Measurements from ENCODE around the gene TST. TPM values are rescaled to one million over a fixed set of nuclear protein-coding genes. Genes with fewer than 3 reads are reported as not detected.

Gene TST
- total RNA-seq = 6.7 TPM

- Histone ChIP-seq H3K9me3 (ENCODE audit: low read depth, low read length) (no peaks in the 10 kb centered on the region), H3K27me3 (ENCODE audit: insufficient read depth, low read length) (no peaks in the 10 kb centered on the region), H3K4me1 (ENCODE audit: insufficient read depth, low read length) (peaks cover 20% of the 10 kb centered on the region), H3K4me3 (ENCODE audit: low read length) (peak within 1 kb of the TSS; percentile 63)
Observed at GRCh38 chr22:37019309-37020191, at the start of gene TST, which contains the start of gene MPST. Gene TST (minus strand): TSS chr22:37019447. CDS start chr22:37018732, 715 bp downstream. Gene MPST (plus strand): TSS chr22:37019742. CDS start chr22:37019837, 95 bp downstream.

DNA sequence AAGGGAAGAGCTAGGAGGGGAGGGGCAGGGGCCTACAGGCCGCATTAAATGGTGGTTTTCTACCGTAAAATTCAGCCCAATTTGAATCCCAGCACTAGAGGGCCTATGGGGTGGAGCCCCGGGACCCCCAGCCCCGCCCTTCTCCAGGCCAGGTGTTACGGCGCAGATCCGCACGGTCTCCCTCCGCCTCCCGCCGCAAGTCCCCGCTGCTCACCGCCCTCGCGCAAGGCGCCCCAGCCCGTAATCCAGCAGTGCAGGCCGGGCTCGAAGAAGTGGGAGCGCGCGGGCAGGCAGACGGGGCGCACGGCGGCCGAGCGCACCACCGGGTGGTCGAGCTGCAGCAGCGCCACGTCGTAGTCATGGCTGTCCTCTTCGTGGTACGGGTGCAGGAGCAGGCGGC lies 49.6 kb upstream of the TST start:
- Histone ChIP-seq H3K4me1 (ENCODE audit: insufficient read depth, low read length) (no peaks in the 10 kb centered on the region), H3K9me3 (ENCODE audit: low read depth, low read length) (no peaks in the 10 kb centered on the region), H3K4me3 (ENCODE audit: low read length) (no peak overlapping the region), H3K27me3 (ENCODE audit: insufficient read depth, low read length) (peaks cover 9% of the 10 kb centered on the region)

DNA sequence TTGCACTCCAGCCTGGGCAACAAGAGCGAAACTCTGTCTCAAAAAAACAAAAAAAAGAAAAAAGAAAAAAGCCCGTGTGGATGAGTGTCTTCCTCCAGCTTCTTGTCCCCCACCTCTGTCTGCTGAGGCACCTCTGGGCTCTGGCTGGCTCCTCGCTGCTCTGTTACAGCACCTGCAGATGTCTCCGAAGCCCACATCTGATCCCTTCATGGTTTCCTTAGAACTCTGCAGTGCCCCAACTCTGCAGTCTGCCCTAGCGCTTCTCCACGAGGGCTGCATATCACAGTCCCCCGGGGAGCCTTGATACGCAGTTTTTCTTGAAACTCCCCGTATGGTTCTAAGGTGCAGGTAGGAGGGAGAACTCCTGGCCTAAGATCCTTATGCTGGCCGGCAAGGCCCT lies 48.2 kb upstream of the TST start:
- H3K4me3 ChIP-seq (ENCODE audit: low read length) = no peak overlapping the region
- no peaks in the 10 kb centered on the region for H3K4me1 ChIP-seq (ENCODE audit: insufficient read depth, low read length)
- no peaks in the 10 kb centered on the region for H3K9me3 ChIP-seq (ENCODE audit: low read depth, low read length)
- peaks cover 9% of the 10 kb centered on the region for H3K27me3 ChIP-seq (ENCODE audit: insufficient read depth, low read length)

DNA sequence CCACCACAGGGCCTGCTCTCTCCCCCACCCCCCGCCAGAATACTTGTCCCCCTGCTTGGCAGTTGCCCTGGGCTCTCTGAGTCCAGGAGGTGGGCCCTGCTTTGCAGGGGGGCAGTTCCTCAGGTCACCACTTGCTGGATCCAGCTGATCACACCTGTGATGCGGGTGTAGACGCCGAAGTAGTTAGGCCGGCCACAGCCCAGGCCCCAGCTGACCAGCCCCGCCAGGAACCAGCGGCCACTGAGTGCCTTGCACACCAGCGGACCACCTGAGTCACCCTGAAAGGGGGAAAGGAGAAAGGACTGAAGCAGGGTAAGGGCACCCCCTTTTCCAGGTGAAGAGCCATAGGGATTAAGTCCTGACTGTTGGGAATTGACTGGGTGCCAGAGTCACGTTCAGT lies 46.7 kb upstream of the TST start:
- Histone ChIP-seq H3K9me3 (ENCODE audit: low read depth, low read length) (no peaks in the 10 kb centered on the region), H3K4me1 (ENCODE audit: insufficient read depth, low read length) (no peaks in the 10 kb centered on the region), H3K27me3 (ENCODE audit: insufficient read depth, low read length) (peaks cover 9% of the 10 kb centered on the region), H3K4me3 (ENCODE audit: low read length) (no peak overlapping the region)

DNA sequence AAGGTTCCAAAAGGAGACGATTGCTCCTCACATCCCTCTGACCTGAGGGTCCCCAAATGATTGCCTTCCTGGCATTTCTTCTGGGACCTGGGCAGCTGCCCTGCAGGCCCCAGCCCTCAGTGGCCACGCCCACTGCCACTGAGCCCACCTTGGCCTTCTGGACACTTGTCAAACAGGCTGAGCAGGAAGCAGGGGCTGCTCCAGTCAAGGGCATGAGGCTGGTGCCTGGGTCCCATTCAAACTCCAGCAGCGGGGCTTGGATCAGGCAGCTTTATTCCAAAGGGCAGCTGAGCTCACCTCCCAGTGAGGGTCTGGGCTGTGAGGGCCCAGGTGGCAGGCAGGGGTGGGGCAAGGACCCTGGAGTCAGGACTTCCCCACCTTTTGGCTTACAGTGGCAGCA lies 45.9 kb upstream of the TST start:
- Histone ChIP-seq H3K9me3 (ENCODE audit: low read depth, low read length) (no peaks in the 10 kb centered on the region), H3K27me3 (ENCODE audit: insufficient read depth, low read length) (peaks cover 8% of the 10 kb centered on the region), H3K4me1 (ENCODE audit: insufficient read depth, low read length) (no peaks in the 10 kb centered on the region), H3K4me3 (ENCODE audit: low read length) (no peak overlapping the region)

GRCh38 chr22:37064553-37064952 lies 45.3 kb upstream of the TST start:
- peaks cover 7% of the 10 kb centered on the region for H3K27me3 ChIP-seq (ENCODE audit: insufficient read depth, low read length)
- H3K4me1 ChIP-seq (ENCODE audit: insufficient read depth, low read length) = no peaks in the 10 kb centered on the region
- no peak overlapping the region for H3K4me3 ChIP-seq (ENCODE audit: low read length)
- no peaks in the 10 kb centered on the region for H3K9me3 ChIP-seq (ENCODE audit: low read depth, low read length)

DNA sequence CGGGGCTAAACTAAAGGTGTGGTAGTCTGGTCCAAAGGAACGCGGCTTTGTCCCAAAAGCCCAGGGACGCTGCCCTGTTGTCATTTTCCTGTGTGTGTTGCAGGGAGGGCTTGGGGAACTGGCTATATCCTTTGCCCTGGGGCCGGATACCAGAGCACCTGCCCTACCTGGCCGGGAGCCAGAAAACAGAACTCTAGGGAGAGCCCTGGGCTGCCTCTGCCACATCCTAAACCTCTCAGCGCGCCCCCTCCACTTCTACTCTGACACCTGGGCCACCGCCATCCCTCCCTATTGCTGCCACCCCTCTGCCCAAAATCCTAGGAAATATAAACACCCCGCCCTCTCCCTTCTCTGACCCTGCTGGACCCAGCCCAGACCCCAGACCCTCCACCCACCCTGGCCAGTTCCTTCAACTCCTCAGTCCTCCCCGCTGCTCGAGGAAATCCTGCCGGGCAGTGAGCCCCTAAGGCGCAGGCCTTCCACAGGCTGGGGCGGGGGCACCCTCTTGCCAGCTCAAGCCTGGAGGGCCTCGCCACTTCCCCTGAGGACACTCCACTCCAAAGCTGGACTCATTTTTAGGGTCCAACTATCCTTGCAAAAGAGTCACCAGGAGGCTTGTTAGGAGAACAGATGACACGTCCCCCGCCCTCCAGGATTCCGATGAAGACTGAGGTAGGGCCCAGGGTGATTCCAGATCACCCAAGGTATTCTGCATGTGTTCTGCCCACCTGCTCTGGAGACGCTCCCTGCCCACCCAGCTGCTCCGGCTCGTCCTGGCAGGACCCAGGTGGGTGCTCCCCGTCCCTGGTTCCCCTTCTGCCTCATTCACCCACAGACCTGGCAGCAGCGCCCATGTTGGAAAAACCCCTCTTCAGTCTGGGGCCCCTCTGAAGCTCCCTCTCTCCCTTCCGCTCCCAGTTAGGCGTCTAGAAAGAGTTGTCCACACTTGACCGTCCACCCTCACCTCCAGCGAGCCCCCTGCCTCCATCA lies 44.5 kb upstream of the TST start:
- Histone ChIP-seq H3K9me3 (ENCODE audit: low read depth, low read length) (no peaks in the 10 kb centered on the region), H3K4me3 (ENCODE audit: low read length) (no peak overlapping the region), H3K27me3 (ENCODE audit: insufficient read depth, low read length) (peaks cover 4% of the 10 kb centered on the region), H3K4me1 (ENCODE audit: insufficient read depth, low read length) (no peaks in the 10 kb centered on the region)

DNA sequence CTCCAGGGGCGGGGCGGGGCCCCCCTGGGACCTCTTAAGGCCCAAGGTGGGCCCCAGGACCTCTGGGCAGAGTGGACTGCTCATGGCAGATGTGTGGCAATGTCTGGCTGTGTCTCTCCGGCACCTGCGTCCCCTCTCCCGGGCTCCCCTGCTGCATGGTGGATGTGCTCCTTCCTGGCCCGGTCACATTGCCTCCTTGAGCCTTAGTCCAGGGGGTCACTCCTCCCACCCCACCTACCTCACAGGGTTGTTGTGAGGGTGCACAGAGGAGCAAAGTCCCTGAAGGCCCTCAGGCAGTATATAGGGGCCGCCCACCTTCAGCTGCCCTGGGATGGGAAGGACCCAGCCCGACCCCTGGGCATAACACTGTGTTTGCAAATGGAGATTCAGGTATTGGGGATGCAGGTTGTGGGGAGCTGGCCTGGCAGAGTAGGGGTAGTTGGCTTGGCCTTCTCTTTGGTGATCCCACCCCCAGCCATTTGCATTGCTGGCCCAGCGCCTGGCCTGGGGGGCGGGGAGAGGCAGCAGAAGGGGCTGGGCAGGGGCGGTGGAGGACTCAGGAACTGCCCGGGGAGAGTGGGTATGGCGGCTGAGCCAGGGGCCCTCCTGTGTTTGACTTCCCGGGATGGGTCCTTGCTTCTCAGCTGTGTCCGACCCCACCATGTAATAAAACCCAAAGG lies 43.6 kb upstream of the TST start:
- Histone ChIP-seq H3K4me1 (ENCODE audit: insufficient read depth, low read length) (no peaks in the 10 kb centered on the region), H3K9me3 (ENCODE audit: low read depth, low read length) (no peaks in the 10 kb centered on the region), H3K4me3 (ENCODE audit: low read length) (no peak overlapping the region), H3K27me3 (ENCODE audit: insufficient read depth, low read length) (no peaks in the 10 kb centered on the region)

- no peak overlapping the region for H3K4me3 ChIP-seq (ENCODE audit: low read length)
- H3K4me1 ChIP-seq (ENCODE audit: insufficient read depth, low read length) = no peaks in the 10 kb centered on the region
- no peaks in the 10 kb centered on the region for H3K27me3 ChIP-seq (ENCODE audit: insufficient read depth, low read length)
- H3K9me3 ChIP-seq (ENCODE audit: low read depth, low read length) = no peaks in the 10 kb centered on the region
Observed at GRCh38 chr22:37062376-37062675, 43.1 kb upstream of the TST start.

DNA sequence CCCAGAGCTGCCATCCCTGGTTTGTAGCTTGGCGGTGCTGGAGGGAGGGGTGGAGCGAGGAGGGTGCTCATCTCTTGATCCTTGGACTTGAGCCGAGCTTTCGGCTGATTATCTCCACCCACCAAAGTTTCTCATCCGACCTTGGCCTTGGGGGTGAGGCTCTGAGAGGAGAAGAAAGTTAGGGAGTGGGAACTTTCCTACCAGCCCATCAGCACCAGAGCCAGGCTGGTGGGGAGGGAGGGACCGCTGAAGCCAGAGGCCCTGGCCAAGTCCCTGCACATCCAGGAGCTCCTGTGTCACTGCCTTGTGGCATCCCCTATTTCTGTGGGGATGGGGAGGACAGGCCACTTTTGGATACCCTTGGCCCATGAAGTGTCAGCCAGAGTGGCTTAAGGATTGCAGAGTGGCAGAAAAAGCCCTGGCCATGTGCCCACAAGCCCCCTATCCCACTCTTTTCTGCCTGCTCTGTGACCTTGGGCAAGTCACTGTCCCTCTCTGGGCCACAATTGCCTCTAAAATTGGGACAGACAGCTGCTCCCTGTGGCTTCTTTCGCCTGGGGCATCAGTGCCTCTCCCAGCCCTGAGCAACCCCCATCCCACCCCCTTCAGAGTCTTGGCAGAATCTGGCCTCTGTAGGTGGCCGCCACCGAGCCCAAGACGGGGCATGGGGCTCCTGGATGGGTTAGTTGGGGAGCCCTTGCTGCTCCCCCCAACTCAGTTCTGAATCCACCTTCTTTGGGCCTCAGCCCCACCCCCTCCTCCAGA lies 42.5 kb upstream of the TST start:
- Histone ChIP-seq H3K27me3 (ENCODE audit: insufficient read depth, low read length) (no peaks in the 10 kb centered on the region), H3K9me3 (ENCODE audit: low read depth, low read length) (no peaks in the 10 kb centered on the region), H3K4me3 (ENCODE audit: low read length) (no peak overlapping the region), H3K4me1 (ENCODE audit: insufficient read depth, low read length) (no peaks in the 10 kb centered on the region)

GRCh38 chr22:37060801-37061610 lies 41.8 kb upstream of the TST start:
- Histone ChIP-seq H3K4me1 (ENCODE audit: insufficient read depth, low read length) (no peaks in the 10 kb centered on the region), H3K27me3 (ENCODE audit: insufficient read depth, low read length) (no peaks in the 10 kb centered on the region), H3K4me3 (ENCODE audit: low read length) (no peak overlapping the region), H3K9me3 (ENCODE audit: low read depth, low read length) (no peaks in the 10 kb centered on the region)

GRCh38 chr22:37059876-37060449 lies 40.7 kb upstream of the TST start:
- Histone ChIP-seq H3K4me1 (ENCODE audit: insufficient read depth, low read length) (no peaks in the 10 kb centered on the region), H3K9me3 (ENCODE audit: low read depth, low read length) (no peaks in the 10 kb centered on the region), H3K27me3 (ENCODE audit: insufficient read depth, low read length) (no peaks in the 10 kb centered on the region), H3K4me3 (ENCODE audit: low read length) (no peak overlapping the region)

DNA sequence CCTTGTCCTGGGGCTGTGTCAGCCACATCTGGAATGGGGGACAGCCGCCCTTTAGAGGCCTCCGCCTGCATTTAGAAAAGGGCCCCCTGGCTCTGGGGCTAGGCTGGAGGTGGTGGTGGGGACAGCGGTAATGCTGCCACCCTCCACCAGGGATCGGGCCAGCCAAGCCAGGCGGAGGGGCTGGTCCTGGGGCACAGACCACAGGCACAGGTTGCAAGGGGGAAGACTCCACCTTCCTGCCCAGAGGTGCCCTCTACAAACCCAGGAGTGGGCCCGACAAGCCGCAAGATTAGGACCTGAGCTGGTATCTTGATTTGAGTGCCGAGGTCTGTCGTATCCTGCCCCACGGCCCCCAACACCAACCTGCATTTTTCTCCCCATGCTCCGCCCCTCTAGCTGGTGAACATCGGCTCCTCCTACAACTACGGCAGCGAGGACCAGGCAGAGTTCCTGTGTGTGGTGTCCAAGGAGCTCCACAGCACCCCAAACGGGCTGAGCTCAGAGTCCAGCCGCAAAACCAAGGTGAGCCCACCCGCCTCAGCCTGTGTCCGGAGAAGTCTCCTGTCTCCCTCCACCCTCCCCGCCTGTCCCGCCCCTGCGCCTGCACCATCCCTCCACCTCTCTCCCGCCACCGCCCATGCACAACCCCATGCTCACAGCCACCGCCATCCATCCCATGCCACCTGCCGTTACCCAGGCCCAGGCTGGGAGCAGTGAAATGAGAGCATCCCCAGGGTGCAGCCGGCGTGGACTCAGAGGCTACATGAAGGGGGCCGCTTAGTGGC lies 39.9 kb upstream of the TST start:
- no peak overlapping the region for H3K4me3 ChIP-seq (ENCODE audit: low read length)

More for the DNA sequence above, 39.9 kb upstream of the TST start:
- Histone ChIP-seq H3K27me3 (ENCODE audit: insufficient read depth, low read length) (no peaks in the 10 kb centered on the region), H3K9me3 (ENCODE audit: low read depth, low read length) (no peaks in the 10 kb centered on the region), H3K4me1 (ENCODE audit: insufficient read depth, low read length) (no peaks in the 10 kb centered on the region)

Data from mononuclear cell (primary cell).